GM06990 (cell line): Measurements from ENCODE around the gene DNAJC30.

ENCODE experiments used
- DNase-seq: peaks from one replicate; pipeline ENCODE4 v3.0.0-alpha.2; 2011; ENCODE audit not compliant: insufficient read length; ENCODE audit errors: extremely low read depth
- H3K27me3 ChIP-seq: replicated peaks from 2 replicates; pipeline ENCODE4 v1.6.0; 2011; ENCODE audit warnings: low read length; ENCODE audit not compliant: control insufficient read depth, insufficient read depth
- H3K36me3 ChIP-seq: 2 replicates; pipeline ENCODE4 v1.5.1; 2011; ENCODE audit warnings: low read length; ENCODE audit not compliant: control insufficient read depth, insufficient read depth
- H3K4me3 ChIP-seq: replicated peaks from 2 replicates; pipeline ENCODE4 v1.5.1; 2011; ENCODE audit warnings: low read depth, mild to moderate bottlenecking, control low read depth, low read length
- CTCF ChIP-seq: IDR thresholded peaks from 2 replicates; pipeline ENCODE4 v1.5.1; 2011; ENCODE audit warnings: low read length, control low read depth, mild to moderate bottlenecking, inconsistent platforms; ENCODE audit not compliant: insufficient read depth, poor library complexity, severe bottlenecking

Gene DNAJC30

GRCh38 chr7:73646785-73647724, 36.2 kb downstream of the DNAJC30 start:
- Histone ChIP-seq H3K4me3 (no peak overlapping the region), H3K36me3 (no peaks in the 10 kb centered on the region)
- no peak for TF ChIP-seq CTCF

GRCh38 chr7:73645643-73646174, 37.5 kb downstream of the DNAJC30 start:
- Histone ChIP-seq H3K36me3 (no peaks in the 10 kb centered on the region), H3K27me3 (no peaks in the 10 kb centered on the region; the same call in 1 of the 2 replicates), H3K4me3 (no peak overlapping the region)
- no peak for DNase-seq
- no peak for TF ChIP-seq CTCF

More at GRCh38 chr7:73646785-73647724, 36.2 kb downstream of the DNAJC30 start:
- no peaks in the 10 kb centered on the region; the same call in 1 of the 2 replicates for H3K27me3 ChIP-seq
- DNase-seq = no peak

- DNase-seq = no peak
- Histone ChIP-seq H3K27me3 (no peaks in the 10 kb centered on the region; the same call in 1 of the 2 replicates), H3K36me3 (no peaks in the 10 kb centered on the region), H3K4me3 (no peak overlapping the region)
- no peak for TF ChIP-seq CTCF
Observed at GRCh38 chr7:73644688-73645286, 38.5 kb downstream of the DNAJC30 start.

- no peaks in the 10 kb centered on the region; the same call in 1 of the 2 replicates for H3K27me3 ChIP-seq
- DNase-seq = no peak
- H3K36me3 ChIP-seq = no peaks in the 10 kb centered on the region
- no peak for TF ChIP-seq CTCF
- H3K4me3 ChIP-seq = no peak overlapping the region
Observed at GRCh38 chr7:73642834-73643233, 40.4 kb downstream of the DNAJC30 start.

- DNase-seq = no peak
- Histone ChIP-seq H3K36me3 (no peaks in the 10 kb centered on the region), H3K27me3 (no peaks in the 10 kb centered on the region), H3K4me3 (no peak overlapping the region)
- TF ChIP-seq CTCF = no peak
Observed at GRCh38 chr7:73638911-73639310, 44.3 kb downstream of the DNAJC30 start.
